Nephron (organoid): ENCODE measurements around the gene RANBP17.

Experiments used
- H3K27ac Mint-ChIP-seq, 3 experiments: 2 replicates each; pipeline ENCODE4 v1.8.0; 2020; ENCODE audit warnings: mixed read lengths in 3 of 3, mild to moderate bottlenecking in 2 of 3, moderate library complexity in 1 of 3
- H3K27me3 Mint-ChIP-seq: 2 replicates; pipeline ENCODE4 v1.8.0; 2021; ENCODE audit warnings: low read depth, mild to moderate bottlenecking, moderate library complexity, mixed read lengths
- H3K36me3 Mint-ChIP-seq: 2 replicates; pipeline ENCODE4 v1.8.0; 2020; ENCODE audit warnings: low read depth, mixed read lengths
- H3K4me1 Mint-ChIP-seq: 2 replicates; pipeline ENCODE4 v1.8.0; 2020; ENCODE audit warnings: mixed read lengths
- H3K4me3 Mint-ChIP-seq, 3 experiments: 2 replicates each; pipeline ENCODE4 v1.8.0; 2020; ENCODE audit warnings: mild to moderate bottlenecking in 3 of 3, mixed read lengths in 3 of 3, moderate library complexity in 2 of 3
- H3K9me3 Mint-ChIP-seq: 2 replicates; pipeline ENCODE4 v1.8.0; 2020; ENCODE audit warnings: mixed read lengths
- TF ChIP-seq, protein P1 (sequence below), 3 experiments: fragments of 200-600 bp; sonication (generic); IDR thresholded peaks; one replicate each; pipeline ENCODE4 v1.5.0; 2021; ENCODE audit warnings: antibody characterized with exemption in 3 of 3; ENCODE audit not compliant: unreplicated experiment in 3 of 3

RANBP17 gene

DNA sequence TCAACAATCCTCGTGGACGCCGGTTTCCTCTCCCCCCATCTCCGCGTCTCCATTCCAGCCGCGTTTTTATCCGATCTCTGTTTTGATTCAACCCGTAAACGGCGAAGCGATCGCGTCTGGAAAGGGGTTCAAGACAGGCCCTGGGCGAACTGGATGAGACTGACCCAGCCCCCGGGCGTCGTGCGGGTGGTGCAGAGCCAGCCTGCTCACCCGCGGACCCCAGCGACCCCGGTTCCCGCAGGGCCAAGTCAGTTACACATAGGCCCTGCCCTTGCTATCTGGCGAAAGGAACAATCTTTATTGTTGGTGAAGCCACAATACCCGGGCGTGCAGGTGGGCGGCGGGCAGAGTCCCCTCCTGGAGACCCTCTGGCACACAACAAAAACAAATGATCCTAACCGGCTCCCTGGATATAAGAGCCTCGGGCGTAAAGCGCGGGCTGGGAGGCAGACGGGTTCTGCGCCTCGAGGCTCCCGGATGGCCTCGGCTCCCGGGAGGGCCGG, 449.1 kb downstream of the RANBP17 start:
- TF ChIP-seq, protein P1, sequence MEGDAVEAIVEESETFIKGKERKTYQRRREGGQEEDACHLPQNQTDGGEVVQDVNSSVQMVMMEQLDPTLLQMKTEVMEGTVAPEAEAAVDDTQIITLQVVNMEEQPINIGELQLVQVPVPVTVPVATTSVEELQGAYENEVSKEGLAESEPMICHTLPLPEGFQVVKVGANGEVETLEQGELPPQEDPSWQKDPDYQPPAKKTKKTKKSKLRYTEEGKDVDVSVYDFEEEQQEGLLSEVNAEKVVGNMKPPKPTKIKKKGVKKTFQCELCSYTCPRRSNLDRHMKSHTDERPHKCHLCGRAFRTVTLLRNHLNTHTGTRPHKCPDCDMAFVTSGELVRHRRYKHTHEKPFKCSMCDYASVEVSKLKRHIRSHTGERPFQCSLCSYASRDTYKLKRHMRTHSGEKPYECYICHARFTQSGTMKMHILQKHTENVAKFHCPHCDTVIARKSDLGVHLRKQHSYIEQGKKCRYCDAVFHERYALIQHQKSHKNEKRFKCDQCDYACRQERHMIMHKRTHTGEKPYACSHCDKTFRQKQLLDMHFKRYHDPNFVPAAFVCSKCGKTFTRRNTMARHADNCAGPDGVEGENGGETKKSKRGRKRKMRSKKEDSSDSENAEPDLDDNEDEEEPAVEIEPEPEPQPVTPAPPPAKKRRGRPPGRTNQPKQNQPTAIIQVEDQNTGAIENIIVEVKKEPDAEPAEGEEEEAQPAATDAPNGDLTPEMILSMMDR (IDR thresholded peaks at IDR 0.05; ENCODE audit: unreplicated experiment in 3 of 3), result no peak
- Mint-ChIP-seq H3K4me1 (peaks cover 29% of the 10 kb centered on the region), H3K27me3 (peaks cover 99% of the 10 kb centered on the region), H3K4me3 (peak overlapping the region; percentile 30 to 72 (median 48)), H3K36me3 (no peaks in the 10 kb centered on the region), H3K27ac (no peak overlapping the region), H3K9me3 (peaks cover 2% of the 10 kb centered on the region)

DNA sequence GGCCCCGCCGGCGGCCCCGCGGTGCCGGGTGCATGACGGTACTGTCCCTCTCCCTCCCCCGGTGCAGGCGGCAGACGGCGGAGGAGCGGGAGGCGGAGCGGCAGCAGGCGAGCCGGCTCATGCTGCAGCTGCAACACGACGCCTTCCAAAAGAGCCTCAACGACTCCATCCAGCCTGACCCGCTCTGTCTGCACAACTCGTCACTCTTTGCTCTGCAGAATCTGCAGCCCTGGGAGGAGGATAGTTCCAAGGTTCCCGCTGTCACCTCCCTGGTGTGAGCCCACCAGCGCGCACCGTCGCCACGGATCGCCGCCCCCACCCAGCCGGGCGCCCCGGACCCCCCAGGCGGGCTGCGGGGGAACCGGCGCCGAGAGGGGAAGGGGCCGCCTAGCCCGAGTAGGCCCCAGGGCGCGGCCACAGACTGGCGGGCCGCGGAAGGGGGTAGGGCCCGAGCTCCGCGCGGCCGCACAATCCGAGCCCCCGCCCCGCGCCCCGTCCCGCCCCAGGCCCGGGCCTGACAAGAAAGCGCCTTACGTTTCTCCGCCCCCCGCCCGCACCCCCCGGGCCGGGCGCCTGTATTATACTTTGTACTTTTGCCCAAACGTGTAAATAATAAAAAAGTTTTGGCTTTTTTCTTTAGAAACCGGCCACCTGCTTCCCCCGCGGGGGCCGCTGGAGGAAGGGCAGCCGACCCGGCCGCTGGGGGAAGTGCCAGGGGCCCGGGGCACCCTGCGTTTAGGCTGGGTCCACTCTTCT, 449.7 kb downstream of the RANBP17 start:
- TF ChIP-seq, protein P1 (IDR thresholded peaks at IDR 0.05; ENCODE audit: unreplicated experiment in 3 of 3), result no peak
- H3K4me1 Mint-ChIP-seq, result peaks cover 29% of the 10 kb centered on the region
- H3K4me3 Mint-ChIP-seq, result peak overlapping the region; percentile 50 to 71 (median 65)
- H3K27me3 Mint-ChIP-seq, result peaks cover 99% of the 10 kb centered on the region
- H3K9me3 Mint-ChIP-seq, result peaks cover 2% of the 10 kb centered on the region
- H3K27ac Mint-ChIP-seq, result no peak overlapping the region
- no peaks in the 10 kb centered on the region for H3K36me3 Mint-ChIP-seq

DNA sequence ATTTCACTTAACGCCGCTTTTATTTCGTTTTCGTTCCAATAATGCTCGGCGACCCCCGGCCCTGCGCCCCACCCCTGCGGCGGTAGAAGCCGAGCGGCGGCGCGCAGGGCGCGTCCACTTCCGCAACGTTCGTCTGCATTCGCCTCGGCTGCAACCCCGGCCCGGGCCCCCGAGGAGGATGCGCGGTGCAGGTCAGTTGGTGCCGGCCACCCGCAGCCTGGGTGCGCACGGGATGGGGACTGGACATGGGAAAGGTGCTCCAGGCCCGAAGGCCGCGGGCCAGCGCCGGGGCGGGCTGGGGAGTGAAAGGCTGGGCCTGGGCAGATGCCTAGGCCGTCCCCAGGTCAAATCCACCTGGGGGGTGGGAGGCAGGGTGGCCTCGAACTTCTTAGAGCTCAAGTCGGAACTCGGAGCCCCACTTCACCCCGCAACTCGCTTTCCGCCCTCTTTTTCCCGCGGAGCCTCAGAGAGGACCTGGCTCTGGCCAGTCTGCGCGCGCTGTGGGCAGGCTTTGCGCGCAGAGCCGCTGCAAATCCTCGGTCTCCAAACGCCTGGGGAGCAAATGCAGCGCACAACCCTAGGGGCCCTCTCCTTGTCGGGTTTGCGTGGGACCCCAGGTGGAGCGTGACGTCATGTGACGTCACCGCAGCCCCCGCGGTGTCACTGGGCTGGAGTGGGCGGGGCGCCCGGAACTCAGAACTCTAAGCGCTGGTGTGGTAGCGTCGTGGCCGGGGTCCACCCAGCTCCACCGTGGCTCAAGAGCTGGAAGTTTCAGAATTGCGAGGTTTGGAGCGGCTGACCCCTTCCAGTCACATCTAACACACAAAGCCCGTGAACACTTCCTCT, 450.5 kb downstream of the RANBP17 start:
- H3K9me3 Mint-ChIP-seq, result peaks cover 2% of the 10 kb centered on the region
- TF ChIP-seq, protein P1 (IDR thresholded peaks at IDR 0.05; ENCODE audit: unreplicated experiment in 3 of 3), result no peak
- H3K36me3 Mint-ChIP-seq, result no peaks in the 10 kb centered on the region
- H3K27me3 Mint-ChIP-seq, result peaks cover 99% of the 10 kb centered on the region
- peak overlapping the region; percentile 64 to 72 (median 66) for H3K4me3 Mint-ChIP-seq
- peaks cover 29% of the 10 kb centered on the region for H3K4me1 Mint-ChIP-seq
- no peak overlapping the region for H3K27ac Mint-ChIP-seq

DNA sequence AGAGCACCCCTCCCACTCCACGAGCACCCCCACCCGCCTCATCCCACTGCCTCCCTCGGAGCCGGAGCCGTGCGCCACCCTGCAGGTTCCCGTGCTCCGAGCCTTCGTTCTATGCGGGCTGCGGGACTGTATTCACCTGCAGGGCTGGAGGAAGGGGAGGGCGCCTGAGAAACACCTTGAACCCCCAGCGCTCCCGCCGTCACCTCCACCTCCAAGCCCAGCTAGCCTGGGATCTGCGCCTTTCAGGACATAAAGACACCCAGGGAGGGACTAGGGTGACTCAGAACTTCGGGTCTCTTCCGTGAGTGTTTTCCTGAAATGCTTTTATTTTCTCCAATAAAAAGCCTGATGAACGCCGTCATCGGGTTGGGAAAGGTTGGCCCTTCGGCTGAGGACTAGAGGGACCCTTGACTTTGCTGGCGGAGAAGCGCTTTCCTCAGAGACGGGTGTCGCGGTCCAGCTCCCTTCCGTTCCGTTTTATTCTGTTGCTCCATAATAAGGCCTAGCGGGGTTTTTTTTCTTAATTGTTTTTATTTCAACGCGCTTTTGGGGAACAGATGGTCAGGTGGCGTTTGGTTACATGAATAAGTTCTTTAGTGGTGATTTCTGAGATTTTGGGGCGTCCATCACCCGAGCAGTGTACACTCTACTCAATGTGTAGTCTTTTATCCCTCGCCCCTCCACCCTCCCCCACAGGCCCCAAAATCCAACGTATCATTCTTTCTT, 451.8 kb downstream of the RANBP17 start:
- Mint-ChIP-seq H3K27ac (no peak overlapping the region), H3K36me3 (no peaks in the 10 kb centered on the region), H3K9me3 (peaks cover 2% of the 10 kb centered on the region), H3K4me3 (peak overlapping the region in 2 of 3 experiments; percentile 27 to 45), H3K4me1 (peaks cover 22% of the 10 kb centered on the region), H3K27me3 (peaks cover 99% of the 10 kb centered on the region)
- TF ChIP-seq, protein P1 (IDR thresholded peaks at IDR 0.05; ENCODE audit: unreplicated experiment in 3 of 3), result no peak

DNA sequence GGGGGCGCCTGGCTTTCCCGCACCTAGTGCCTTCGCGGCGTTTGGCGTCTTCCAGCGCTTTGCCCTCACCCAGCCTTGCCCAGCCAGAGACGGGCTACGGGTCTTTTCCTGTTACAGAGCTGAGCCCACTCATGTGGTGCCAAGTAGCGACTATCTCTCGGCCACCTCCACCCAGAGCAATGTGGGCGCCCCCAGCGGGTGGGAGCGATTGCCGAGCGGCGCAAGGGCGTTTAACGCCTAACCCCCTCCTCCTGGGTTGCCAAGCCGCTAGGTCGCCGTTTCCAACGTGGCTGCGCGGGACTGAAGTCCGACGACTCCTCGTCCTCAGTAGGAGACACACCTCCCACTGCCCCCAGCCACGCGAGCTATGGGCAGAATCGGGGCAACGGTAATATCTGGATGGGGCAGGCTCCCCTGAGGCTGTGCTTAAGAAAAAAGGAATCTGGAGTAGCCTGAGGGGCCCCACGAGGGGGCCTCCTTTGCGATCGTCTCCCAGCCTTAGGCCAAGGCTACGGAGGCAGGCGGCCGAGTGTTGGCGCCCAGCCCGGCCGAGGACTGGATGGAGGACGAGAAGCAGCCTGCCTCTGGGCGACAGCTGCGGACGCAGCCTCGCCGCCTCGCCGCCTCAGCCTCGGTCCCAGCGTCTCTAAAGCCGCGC, 453.0 kb downstream of the RANBP17 start:
- Mint-ChIP-seq H3K9me3 (peaks cover 2% of the 10 kb centered on the region), H3K27ac (no peak overlapping the region), H3K4me1 (peaks cover 17% of the 10 kb centered on the region), H3K36me3 (no peaks in the 10 kb centered on the region), H3K4me3 (peak overlapping the region in 2 of 3 experiments; percentile 17 to 38), H3K27me3 (peaks cover 99% of the 10 kb centered on the region)
- TF ChIP-seq, protein P1 (IDR thresholded peaks at IDR 0.05; ENCODE audit: unreplicated experiment in 3 of 3), result no peak
